LNCAP (cell line): ENCODE measurements around the gene HDGFL2.

Experiments
- CTCF ChIP-seq: fragments of 450-650 bp; IDR thresholded peaks from 2 replicates; pipeline ENCODE4 v1.5.1; 2017; ENCODE audit warnings: mild to moderate bottlenecking

The HDGFL2 gene

GRCh38 chr19:4550018-4550417 is 77.9 kb downstream of the HDGFL2 start:
- TF ChIP-seq CTCF, result no peak

DNA sequence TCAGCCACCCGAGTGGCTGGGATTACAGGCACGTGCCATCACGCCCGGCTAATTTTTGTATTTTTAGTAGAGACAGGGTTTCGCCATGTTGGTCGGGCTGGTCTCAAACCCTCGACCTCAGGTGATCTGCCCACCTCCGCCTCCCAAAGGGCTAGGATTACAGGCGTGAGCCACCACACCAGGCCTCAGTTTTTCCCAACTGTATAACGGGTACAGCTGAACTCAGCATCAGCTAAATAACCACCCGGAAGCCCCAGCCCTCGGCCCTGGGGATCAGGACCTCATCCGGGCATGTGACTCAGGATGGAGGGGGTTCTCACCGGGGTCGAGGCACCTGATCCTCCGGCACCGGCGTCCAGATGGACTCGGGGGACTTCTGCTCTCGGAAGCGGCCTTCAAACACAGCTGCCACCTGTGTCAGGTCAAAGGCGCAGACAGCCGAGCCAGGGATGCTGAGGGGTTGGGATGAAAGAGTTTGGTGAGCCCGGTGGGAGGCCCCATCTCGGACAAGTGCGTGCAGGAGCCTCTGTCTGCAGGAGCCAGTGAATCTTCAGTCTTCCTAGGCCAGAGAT is 78.5 kb downstream of the HDGFL2 start:
- TF ChIP-seq CTCF, result no peak
